Endothelial cell of umbilical vein (primary cell): Measurements from ENCODE around the gene KIAA1671.

Source experiments
- CTCF ChIP-seq, 2 donors: IDR thresholded peaks; 1 replicate in 1 of 2; 2 replicates in 1 of 2; pipeline ENCODE4 v1.5.1; 2011; ENCODE audit warnings: low read length in 2 of 2, mild to moderate bottlenecking in 2 of 2, moderate library complexity in 2 of 2, control low read depth in 1 of 2, inconsistent platforms in 1 of 2, low read depth in 1 of 2; ENCODE audit not compliant: insufficient read depth in 1 of 2; ENCODE audit errors: extremely low read depth in 1 of 2
- EZH2 ChIP-seq: IDR thresholded peaks from 2 replicates; pipeline ENCODE4 v1.6.1; 2012; ENCODE audit warnings: borderline replicate concordance, low read depth, mild to moderate bottlenecking, moderate library complexity, low read length, inconsistent platforms; ENCODE audit not compliant: severe bottlenecking
- GATA2 ChIP-seq: IDR thresholded peaks from 2 replicates; pipeline ENCODE4 v1.7.0; 2011; ENCODE audit warnings: low read depth, mild to moderate bottlenecking, moderate library complexity, mixed read lengths, low read length; ENCODE audit not compliant: insufficient read length, insufficient read depth
- JUN ChIP-seq: IDR thresholded peaks from 2 replicates; pipeline ENCODE4 v1.6.1; 2011; ENCODE audit warnings: borderline replicate concordance, low read depth; ENCODE audit not compliant: insufficient read length, insufficient read depth
- MAX ChIP-seq: IDR thresholded peaks from 2 replicates; pipeline ENCODE4 v1.6.1; 2011; ENCODE audit not compliant: insufficient read depth, insufficient read length
- MYC ChIP-seq: IDR thresholded peaks from one replicate; pipeline ENCODE4 v1.6.1; 2011; ENCODE audit warnings: mild to moderate bottlenecking, low read depth, low read length
- POLR2A ChIP-seq: IDR thresholded peaks from 2 replicates; pipeline ENCODE4 v1.6.1; 2012; ENCODE audit warnings: low read depth, mild to moderate bottlenecking, control low read depth, low read length
- POLR2AphosphoS5 ChIP-seq: IDR thresholded peaks from 2 replicates; pipeline ENCODE4 v1.6.1; 2012; ENCODE audit warnings: low read depth, mild to moderate bottlenecking, control low read depth, low read length, moderate library complexity; ENCODE audit not compliant: insufficient read depth

DNA sequence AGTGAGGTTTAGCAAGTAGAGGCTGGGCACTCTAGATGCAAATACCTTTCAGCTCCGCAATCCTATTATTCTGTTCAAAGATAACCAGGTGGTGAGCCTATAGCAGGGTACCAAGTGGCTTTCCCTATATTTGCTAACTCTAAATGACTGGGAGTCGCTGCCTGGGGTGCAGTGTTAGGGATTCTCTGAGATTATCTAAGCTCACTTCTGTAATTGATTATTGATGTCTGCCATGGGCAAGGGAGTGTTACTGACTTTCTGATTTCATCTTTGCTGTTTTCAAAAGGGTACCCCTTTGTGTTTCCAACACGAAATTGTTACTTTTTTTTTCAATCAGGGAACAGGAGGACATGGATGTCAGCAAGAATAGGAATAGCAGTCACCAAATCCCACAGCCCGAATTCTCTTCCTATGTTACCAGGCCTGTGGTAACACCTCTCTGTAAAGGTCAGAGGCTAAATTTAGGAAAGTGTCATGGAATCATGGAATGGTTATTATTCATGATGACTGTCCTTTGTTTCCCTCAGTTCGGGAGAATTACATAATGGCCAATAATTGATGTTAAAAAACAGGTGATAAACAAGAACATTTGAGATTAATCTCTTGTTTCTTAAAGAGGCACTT lies 184.5 kb downstream of the KIAA1671 start:
- TF ChIP-seq CTCF (IDR thresholded peaks at IDR 0.05; ENCODE audit: extremely low read depth in 1 of 2, insufficient read depth in 1 of 2, low read depth in 1 of 2, low read length in 2 of 2): no peak
- no peak for TF ChIP-seq MAX
- TF ChIP-seq POLR2AphosphoS5: no peak
- TF ChIP-seq EZH2: no peak
- no peak for TF ChIP-seq MYC
- no peak for TF ChIP-seq POLR2A
- TF ChIP-seq JUN: no peak
- TF ChIP-seq GATA2: no peak
